Ectodermal cell (in vitro differentiated cells): Measurements from ENCODE around the gene UBASH3A.

ENCODE experiments used
- H3K27ac ChIP-seq: 2 replicates; pipeline ENCODE4 v1.7.0; 2013; ENCODE audit warnings: mild to moderate bottlenecking, low read depth, low read length; ENCODE audit not compliant: insufficient read depth, poor library complexity, severe bottlenecking
- H3K27me3 ChIP-seq: 2 replicates; pipeline ENCODE4 v1.7.0; 2013; ENCODE audit warnings: mild to moderate bottlenecking, low read length; ENCODE audit not compliant: insufficient read depth, control insufficient read depth, poor library complexity, severe bottlenecking
- H3K36me3 ChIP-seq: one replicate; pipeline ENCODE4 v1.7.0; 2013; ENCODE audit warnings: low read length; ENCODE audit not compliant: control insufficient read depth, insufficient read depth
- H3K4me1 ChIP-seq: one replicate; pipeline ENCODE4 v1.7.0; 2013; ENCODE audit warnings: low read length; ENCODE audit not compliant: control insufficient read depth, insufficient read depth
- H3K4me3 ChIP-seq: 2 replicates; pipeline ENCODE4 v1.7.0; 2013; ENCODE audit warnings: low read depth, low read length, control low read depth; ENCODE audit not compliant: insufficient read depth
- H3K9me3 ChIP-seq: 2 replicates; pipeline ENCODE4 v1.7.0; 2013; ENCODE audit warnings: mild to moderate bottlenecking, low read length, moderate library complexity; ENCODE audit not compliant: control insufficient read depth
- WGBS, 2 experiments: methylation state at CpG; one replicate each; pipeline ENCODE4 v1.1.7; 2013; ENCODE audit warnings: missing lambda C conversion rate in 2 of 2; 5-methylcytosine and 5-hydroxymethylcytosine counted together

Gene UBASH3A

DNA sequence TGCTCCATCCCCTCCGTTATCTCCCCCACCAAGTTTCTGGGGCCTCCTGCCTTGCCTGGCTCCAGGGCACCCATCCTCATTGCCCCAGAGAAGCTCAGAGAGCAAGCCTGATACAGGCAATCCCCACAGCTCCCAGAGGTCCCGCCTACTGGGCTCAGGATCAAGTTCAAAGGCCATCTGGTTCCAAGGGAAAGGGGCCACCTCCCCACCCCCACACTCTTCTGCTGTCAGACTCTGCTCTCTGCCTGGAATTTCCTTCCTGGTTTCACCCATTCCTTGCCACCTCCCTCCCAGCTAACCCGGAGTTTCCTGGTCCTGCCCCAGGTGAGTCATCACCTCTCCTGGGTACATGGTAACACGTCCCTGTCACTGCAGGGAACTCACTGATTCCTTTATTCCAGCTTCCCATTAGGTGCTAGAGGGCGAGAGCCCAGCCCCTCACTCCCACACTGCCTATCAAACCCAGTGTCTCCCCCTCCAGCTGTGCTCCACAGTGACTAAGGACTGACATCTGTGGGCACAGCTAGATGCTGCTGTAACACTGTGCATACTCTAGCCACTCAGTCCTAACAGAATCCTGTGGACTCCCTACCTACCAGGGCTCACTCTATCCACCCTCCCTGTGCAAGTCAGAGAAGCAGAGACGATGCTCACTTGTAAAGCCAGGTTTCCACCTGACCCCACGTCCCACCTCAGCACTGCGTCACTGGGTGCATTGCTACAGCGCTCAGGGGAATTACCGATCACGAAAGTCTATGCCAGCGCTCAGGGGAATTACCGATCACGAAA is 70.5 kb downstream of the UBASH3A start:
- no peak overlapping the region for H3K27ac ChIP-seq
- H3K4me3 ChIP-seq: no peak overlapping the region
- no peaks in the 10 kb centered on the region for H3K36me3 ChIP-seq
- H3K4me1 ChIP-seq: no peaks in the 10 kb centered on the region
- 78% methylated on average over 14 of the region's 14 CpGs for WGBS, 2 experiments
- H3K9me3 ChIP-seq: no peaks in the 10 kb centered on the region
- H3K27me3 ChIP-seq: no peaks in the 10 kb centered on the region

DNA sequence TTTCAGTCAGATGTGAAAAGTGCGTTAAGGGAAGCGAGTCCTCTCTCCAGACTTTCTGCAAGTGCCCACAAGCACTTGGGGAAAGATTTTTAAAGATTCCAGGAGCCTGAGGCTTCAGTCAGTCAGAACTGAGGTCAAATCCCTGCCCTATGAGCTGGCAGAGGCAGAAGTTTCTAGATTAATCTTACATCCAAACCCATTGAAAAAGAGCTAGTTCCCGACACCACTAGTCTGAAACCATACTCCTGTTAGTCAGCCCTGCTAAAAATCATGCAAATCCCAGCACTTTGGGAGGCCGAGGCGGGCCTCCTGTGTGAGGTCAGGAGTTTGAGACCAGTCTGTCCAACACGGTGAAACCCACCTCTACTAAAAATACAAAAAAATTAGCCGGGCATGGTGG is 71.3 kb downstream of the UBASH3A start:
- Histone ChIP-seq H3K9me3 (no peaks in the 10 kb centered on the region), H3K27ac (no peak overlapping the region), H3K36me3 (no peaks in the 10 kb centered on the region), H3K27me3 (no peaks in the 10 kb centered on the region), H3K4me3 (no peak overlapping the region), H3K4me1 (no peaks in the 10 kb centered on the region)
- 82 to 86% methylated on average over 7 of the region's 7 CpGs for WGBS, 2 experiments

- Histone ChIP-seq H3K4me1 (no peaks in the 10 kb centered on the region), H3K27me3 (no peaks in the 10 kb centered on the region)
Measured at GRCh38 chr21:42475526-42476387, 72.1 kb downstream of the UBASH3A start.

DNA sequence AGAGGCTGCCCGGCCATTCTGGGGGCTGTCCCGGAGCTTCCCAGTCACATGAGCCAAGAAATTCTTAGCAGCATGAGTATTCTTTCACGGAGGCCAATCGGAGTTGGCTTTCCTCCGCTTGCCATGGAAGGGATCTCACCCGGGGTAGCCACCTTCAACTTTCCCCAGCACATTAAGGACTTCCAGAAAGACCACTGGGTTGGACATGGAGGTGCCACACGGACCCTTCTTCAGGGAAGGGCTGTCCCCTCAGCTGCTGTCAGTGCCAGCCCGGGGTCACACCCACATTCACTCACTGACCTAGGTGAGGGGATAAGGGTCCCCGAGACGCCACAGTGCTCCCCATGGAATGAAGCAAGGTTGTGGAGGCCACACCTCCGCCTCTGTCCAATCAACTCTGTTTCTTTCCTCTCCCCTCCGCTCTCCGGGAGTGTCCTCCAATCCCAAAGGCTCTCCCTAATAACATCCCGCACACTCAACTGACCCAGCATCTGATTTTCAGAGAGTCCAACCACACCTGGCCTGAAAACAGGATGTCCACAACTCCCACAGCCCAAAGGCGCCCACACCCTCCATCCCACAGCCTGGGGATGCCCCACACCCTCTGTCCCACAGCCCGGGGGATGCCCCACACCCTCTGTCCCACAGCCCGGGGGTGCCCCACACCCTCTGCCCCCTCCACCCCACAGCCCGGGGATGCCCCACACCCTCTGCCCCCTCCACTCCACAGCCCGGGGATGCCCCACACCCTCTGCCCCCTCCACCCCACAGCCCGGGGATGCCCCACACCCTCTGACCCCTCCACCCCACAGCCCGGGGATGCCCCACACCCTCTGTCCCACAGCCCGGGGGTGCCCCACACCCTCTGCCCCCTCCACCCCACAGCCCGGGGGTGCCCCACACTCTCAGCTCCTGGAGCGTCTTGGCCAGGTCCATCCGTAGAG is 73.0 kb downstream of the UBASH3A start:
- Histone ChIP-seq H3K36me3 (no peaks in the 10 kb centered on the region), H3K27me3 (no peaks in the 10 kb centered on the region), H3K27ac (no peak overlapping the region), H3K9me3 (no peaks in the 10 kb centered on the region), H3K4me1 (no peaks in the 10 kb centered on the region), H3K4me3 (no peak overlapping the region)
- WGBS, 2 experiments: 93% methylated on average over 24 to 25 of the region's 25 CpGs

More at GRCh38 chr21:42475526-42476387, 72.1 kb downstream of the UBASH3A start:
- no peak overlapping the region for H3K4me3 ChIP-seq
- no peaks in the 10 kb centered on the region for H3K9me3 ChIP-seq
- H3K27ac ChIP-seq: no peak overlapping the region
- 94 to 95% methylated on average over 18 of the region's 18 CpGs for WGBS, 2 experiments
- no peaks in the 10 kb centered on the region for H3K36me3 ChIP-seq

DNA sequence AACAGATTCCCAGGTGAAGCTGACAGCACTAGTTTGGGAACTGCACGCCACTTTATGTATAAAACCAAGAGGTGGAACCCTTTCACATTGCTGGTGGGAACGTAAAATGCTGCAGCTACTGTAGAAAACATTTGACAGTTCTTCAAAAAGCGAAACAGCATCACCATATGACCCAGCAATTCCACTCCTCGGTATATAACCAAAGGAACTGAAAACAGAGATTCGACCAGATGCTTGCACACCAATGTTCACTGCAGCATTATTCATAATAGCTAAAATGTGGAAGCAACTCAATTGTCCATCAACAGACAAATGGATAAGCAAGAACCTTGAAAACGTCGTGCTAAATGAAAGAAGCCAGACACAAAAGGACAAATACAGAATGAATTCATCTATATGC is 74.8 kb downstream of the UBASH3A start:
- no peaks in the 10 kb centered on the region for H3K27me3 ChIP-seq
- no peaks in the 10 kb centered on the region for H3K36me3 ChIP-seq
- no peaks in the 10 kb centered on the region for H3K4me1 ChIP-seq
- H3K9me3 ChIP-seq: no peaks in the 10 kb centered on the region
- 92 to 95% methylated on average over 7 of the region's 7 CpGs for WGBS, 2 experiments
- no peak overlapping the region for H3K4me3 ChIP-seq
- no peak overlapping the region for H3K27ac ChIP-seq

DNA sequence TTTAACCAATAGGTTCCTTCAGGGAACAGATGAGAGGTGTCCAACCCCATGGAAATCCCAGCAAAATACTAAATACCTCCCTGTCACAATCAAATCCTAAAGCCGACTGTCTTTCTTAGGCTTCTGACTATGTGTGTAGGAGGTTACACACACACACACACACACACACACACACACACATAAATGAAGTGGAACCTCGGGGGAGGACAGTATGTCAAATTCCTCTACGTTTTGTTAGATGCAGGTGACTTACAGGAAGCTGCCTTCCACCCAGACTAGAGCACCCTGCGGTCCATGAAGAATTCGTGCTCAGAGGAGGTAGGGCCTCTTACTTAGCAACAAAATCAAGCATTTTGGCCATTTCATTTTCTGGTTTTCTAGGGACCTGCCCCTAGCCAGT is 75.9 kb downstream of the UBASH3A start:
- Histone ChIP-seq H3K4me1 (no peaks in the 10 kb centered on the region), H3K4me3 (no peak overlapping the region), H3K27me3 (no peaks in the 10 kb centered on the region), H3K27ac (no peak overlapping the region), H3K9me3 (no peaks in the 10 kb centered on the region), H3K36me3 (no peaks in the 10 kb centered on the region)
- 79 to 84% methylated on average over 5 of the region's 5 CpGs for WGBS, 2 experiments

DNA sequence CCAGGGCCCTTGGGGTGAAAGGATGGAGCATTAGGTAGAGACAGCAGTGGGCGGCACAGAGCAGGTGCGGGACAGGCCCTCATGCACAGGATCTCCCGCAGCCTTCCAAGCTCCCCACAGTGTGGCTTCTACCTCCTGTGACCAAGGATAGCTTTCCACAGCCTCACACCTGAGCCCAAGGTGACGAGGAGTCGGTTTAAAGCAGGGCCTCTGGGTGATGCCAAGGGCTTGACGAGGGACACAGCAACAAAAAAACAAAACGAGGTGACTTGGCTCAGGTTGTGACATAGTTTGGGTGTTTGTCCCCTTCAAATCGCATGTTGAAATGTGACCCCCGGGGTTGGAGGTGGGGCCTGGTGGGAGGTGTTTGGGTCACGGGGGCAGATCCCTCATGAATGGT is 77.0 kb downstream of the UBASH3A start:
- no peak overlapping the region for H3K27ac ChIP-seq
- H3K4me1 ChIP-seq: no peaks in the 10 kb centered on the region
- H3K9me3 ChIP-seq: no peaks in the 10 kb centered on the region
- H3K36me3 ChIP-seq: no peaks in the 10 kb centered on the region
- WGBS, 2 experiments: 92 to 94% methylated on average over 9 to 10 of the region's 10 CpGs
- no peaks in the 10 kb centered on the region for H3K27me3 ChIP-seq
- no peak overlapping the region for H3K4me3 ChIP-seq

GRCh38 chr21:42481169-42481568 is 77.5 kb downstream of the UBASH3A start:
- 96% methylated on average over 3 to 4 of the region's 4 CpGs for WGBS, 2 experiments
- Histone ChIP-seq H3K27ac (no peak overlapping the region), H3K36me3 (no peaks in the 10 kb centered on the region), H3K4me3 (no peak overlapping the region), H3K27me3 (no peaks in the 10 kb centered on the region), H3K4me1 (no peaks in the 10 kb centered on the region), H3K9me3 (no peaks in the 10 kb centered on the region)

DNA sequence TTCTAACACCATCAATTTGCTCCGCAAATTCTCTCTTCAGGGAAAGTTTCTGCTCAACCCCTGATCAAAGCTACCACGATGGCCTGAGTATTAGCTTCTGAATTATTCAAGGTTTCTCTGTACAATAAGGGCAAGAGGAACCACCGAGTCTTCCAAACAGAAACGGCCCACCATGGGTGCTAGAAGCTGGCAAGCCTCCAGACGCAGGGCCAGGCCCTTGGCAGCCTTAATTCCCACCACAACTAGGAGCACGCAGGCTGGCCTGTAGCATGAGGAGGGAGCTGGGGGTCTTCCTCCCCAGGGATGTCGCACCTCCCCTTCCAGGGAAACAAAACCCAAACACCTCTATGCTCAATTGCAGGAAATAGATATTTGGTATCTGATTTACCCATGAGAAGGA is 81.3 kb downstream of the UBASH3A start:
- Histone ChIP-seq H3K27ac (no peak overlapping the region), H3K4me3 (no peak overlapping the region), H3K36me3 (no peaks in the 10 kb centered on the region), H3K4me1 (no peaks in the 10 kb centered on the region), H3K27me3 (no peaks in the 10 kb centered on the region), H3K9me3 (no peaks in the 10 kb centered on the region)
- 83 to 84% methylated on average over 6 to 7 of the region's 7 CpGs for WGBS, 2 experiments
